Adrenal gland (tissue), 5 donors: ENCODE results near the gene HCCS.

Source experiments
- POLR2A ChIP-seq, 2 donors: fragments of 450-650 bp; IDR thresholded peaks; one replicate each; pipeline ENCODE4 v1.6.1; 2017; ENCODE audit warnings: antibody characterized with exemption in 2 of 2, mild to moderate bottlenecking in 2 of 2, moderate library complexity in 1 of 2
- TF ChIP-seq, protein P1 (sequence below), 6 experiments: fragments of 450-650 bp in 4 of 6; fragments of 200-600 bp in 2 of 6; sonication (generic) in 1 of 6; IDR thresholded peaks; 1 replicate in 5 of 6; 2 replicates in 1 of 6; pipeline versions ENCODE4 v1.5.1 to v1.8.0; 2016 to 2021; ENCODE audit warnings: antibody characterized with exemption in 6 of 6, mild to moderate bottlenecking in 2 of 6, moderate library complexity in 1 of 6
- donor health status: DM: no; HTN: no; CAD: no.

DNA sequence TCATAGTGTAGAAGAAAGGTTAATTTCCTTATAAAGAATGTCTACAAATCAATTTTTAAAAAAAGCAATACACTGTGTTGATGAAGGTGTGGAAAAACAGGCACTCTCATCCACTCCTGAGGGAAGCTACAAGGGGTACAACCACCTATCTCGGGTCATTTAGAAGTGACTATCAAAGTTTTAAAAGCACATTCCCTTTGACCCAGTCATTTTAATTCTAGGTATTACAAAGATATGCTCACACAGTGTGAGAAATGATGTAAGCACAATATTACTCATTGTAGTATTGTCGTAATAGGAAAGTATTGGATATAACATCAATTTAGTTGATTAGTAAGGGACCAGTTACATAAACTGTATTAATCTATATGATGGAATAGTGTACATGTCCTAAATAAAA lies 7.4 kb upstream of the HCCS start:
- TF ChIP-seq, protein P1, sequence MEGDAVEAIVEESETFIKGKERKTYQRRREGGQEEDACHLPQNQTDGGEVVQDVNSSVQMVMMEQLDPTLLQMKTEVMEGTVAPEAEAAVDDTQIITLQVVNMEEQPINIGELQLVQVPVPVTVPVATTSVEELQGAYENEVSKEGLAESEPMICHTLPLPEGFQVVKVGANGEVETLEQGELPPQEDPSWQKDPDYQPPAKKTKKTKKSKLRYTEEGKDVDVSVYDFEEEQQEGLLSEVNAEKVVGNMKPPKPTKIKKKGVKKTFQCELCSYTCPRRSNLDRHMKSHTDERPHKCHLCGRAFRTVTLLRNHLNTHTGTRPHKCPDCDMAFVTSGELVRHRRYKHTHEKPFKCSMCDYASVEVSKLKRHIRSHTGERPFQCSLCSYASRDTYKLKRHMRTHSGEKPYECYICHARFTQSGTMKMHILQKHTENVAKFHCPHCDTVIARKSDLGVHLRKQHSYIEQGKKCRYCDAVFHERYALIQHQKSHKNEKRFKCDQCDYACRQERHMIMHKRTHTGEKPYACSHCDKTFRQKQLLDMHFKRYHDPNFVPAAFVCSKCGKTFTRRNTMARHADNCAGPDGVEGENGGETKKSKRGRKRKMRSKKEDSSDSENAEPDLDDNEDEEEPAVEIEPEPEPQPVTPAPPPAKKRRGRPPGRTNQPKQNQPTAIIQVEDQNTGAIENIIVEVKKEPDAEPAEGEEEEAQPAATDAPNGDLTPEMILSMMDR (IDR thresholded peaks at IDR 0.05), result no peak
- no peak for TF ChIP-seq POLR2A (IDR thresholded peaks at IDR 0.05)
